A549 (cell line): ENCODE data around the gene METTL6. TPM values are rescaled to one million over a fixed set of nuclear protein-coding genes. Genes with fewer than 3 reads are reported as not detected.
"Not testable (repeated sequence)": the region's sequence is repeated elsewhere in the genome, so short reads cannot be mapped to it uniquely, and the experiment has no call there.

Experiments
- ATAC-seq, 2 experiments: fragments of 200-7000 bp in 1 of 2; fragments of >200 bp in 1 of 2; cut with Nextera tagmentation in 1 of 2; cut with Tn5 transposase in 1 of 2; 3 replicates each; pipeline versions ENCODE4 v1.8.0 to v1.9.1; 2018 to 2020; ENCODE audit warnings: mild to moderate bottlenecking in 1 of 2, moderate library complexity in 1 of 2
- CTCF ChIA-PET: fragments of 300-600 bp; sonication (Branson Sonifier 250); formaldehyde crosslinking; extraction: SDS; loops from one replicate; lab custom pipeline; 2021; ENCODE audit warnings: antibody characterized with exemption, inconsistent platforms; lab: Yijun Ruan, JAX
- POLR2A ChIA-PET: fragments of 350-600 bp; formaldehyde crosslinking; extraction: SDS; loops from one replicate; lab custom pipeline; 2021; ENCODE audit warnings: antibody characterized with exemption, inconsistent platforms; lab: Yijun Ruan, JAX
- DNase-seq, 2 experiments: peaks; one replicate each; pipeline versions ENCODE4 v3.0.0 to v3.0.0-alpha.2; 2011 to 2016; ENCODE audit warnings: low read depth in 1 of 2, low spot score in 1 of 2
- FAIRE-seq: peaks from 2 replicates; lab custom pipeline; 2011; peaks lifted over from hg19 to GRCh38; lab: Jason Lieb, UNC
- H3K27ac ChIP-seq, 2 experiments: fragments of >200 bp; sonication (Bioruptor Twin); formaldehyde crosslinking; 3 replicates each; pipeline ENCODE4 v1.5.1; 2016 to 2017
- H3K4me1 ChIP-seq: fragments of >200 bp; sonication (Bioruptor Twin); formaldehyde crosslinking; 3 replicates; pipeline ENCODE4 v1.6.1; 2016
- H3K4me2 ChIP-seq: fragments of >200 bp; sonication (Bioruptor Twin); formaldehyde crosslinking; 3 replicates; pipeline ENCODE4 v1.6.1; 2016
- H3K4me3 ChIP-seq: fragments of >200 bp; sonication (Bioruptor Twin); formaldehyde crosslinking; 3 replicates; pipeline ENCODE4 v1.5.1; 2016
- H3K9me3 ChIP-seq: fragments of >200 bp; sonication (Bioruptor Twin); formaldehyde crosslinking; 3 replicates; pipeline ENCODE4 v1.6.1; 2016
- CEBPB ChIP-seq, 2 experiments: fragments of >200 bp in 1 of 2; sonication (Bioruptor Twin) in 1 of 2; formaldehyde crosslinking in 1 of 2; IDR thresholded peaks; 2 replicates each; pipeline ENCODE4 v1.6.1; 2012 to 2016
- CHD2 ChIP-seq: fragments of 150-350 bp; IDR thresholded peaks from 2 replicates; pipeline ENCODE4 v1.6.1; 2014; ENCODE audit warnings: low read length; ENCODE audit not compliant: partially characterized antibody
- FOSB ChIP-seq: fragments of 250-450 bp; sonication (Bioruptor Pico); IDR thresholded peaks from 2 replicates; pipeline ENCODE4 v1.5.0; 2020; ENCODE audit warnings: mild to moderate bottlenecking, moderate library complexity
- FOXS1 ChIP-seq: fragments of 250-450 bp; sonication (Bioruptor Pico); IDR thresholded peaks from 2 replicates; pipeline ENCODE4 v1.5.0; 2020; ENCODE audit warnings: mild to moderate bottlenecking, moderate library complexity
- HOXA7 ChIP-seq: fragments of 250-450 bp; sonication (Bioruptor Pico); IDR thresholded peaks from 2 replicates; pipeline ENCODE4 v1.5.0; 2020; ENCODE audit warnings: mild to moderate bottlenecking, moderate library complexity
- MAZ ChIP-seq: fragments of 150-350 bp; IDR thresholded peaks from 2 replicates; pipeline ENCODE4 v1.6.1; 2014; ENCODE audit warnings: antibody characterized with exemption, low read depth, low read length, borderline replicate concordance
- NFE2L2 ChIP-seq: fragments of 150-350 bp; conservative IDR thresholded peaks from 2 replicates; pipeline ENCODE4 v1.6.1; 2014; ENCODE audit warnings: low read length
- NR3C1 ChIP-seq: fragments of >200 bp; sonication (Bioruptor Twin); formaldehyde crosslinking; IDR thresholded peaks from 3 replicates; pipeline ENCODE4 v1.6.1; 2017
- POLR2A ChIP-seq: IDR thresholded peaks from 2 replicates; pipeline ENCODE4 v1.6.1; 2012; ENCODE audit warnings: mild to moderate bottlenecking, low read length
- POLR2AphosphoS2 ChIP-seq: conservative IDR thresholded peaks from 2 replicates; pipeline ENCODE4 v1.6.1; 2012; ENCODE audit warnings: low read length, improper control_type of control experiment, inconsistent platforms
- RAD21 ChIP-seq, 2 experiments: fragments of >200 bp in 1 of 2; sonication (Bioruptor Twin) in 1 of 2; formaldehyde crosslinking in 1 of 2; IDR thresholded peaks in 1 of 2; conservative IDR thresholded peaks in 1 of 2; 2 replicates in 1 of 2; 3 replicates in 1 of 2; pipeline ENCODE4 v1.6.1; 2012 to 2018; ENCODE audit warnings: inconsistent platforms in 1 of 2
- RCOR1 ChIP-seq: fragments of 150-350 bp; IDR thresholded peaks from 2 replicates; pipeline ENCODE4 v1.6.1; 2014; ENCODE audit warnings: antibody characterized with exemption, low read length, low read depth
- TP53 ChIP-seq: fragments of 250-450 bp; sonication (Bioruptor Pico); IDR thresholded peaks from 2 replicates; pipeline ENCODE4 v1.5.0; 2021; ENCODE audit warnings: mild to moderate bottlenecking, moderate library complexity
- ZC3H11A ChIP-seq: fragments of 450-650 bp; IDR thresholded peaks from 2 replicates; pipeline ENCODE4 v1.6.1; 2014; ENCODE audit warnings: antibody characterized with exemption, mild to moderate bottlenecking
- ZFP36 ChIP-seq: fragments of 450-650 bp; IDR thresholded peaks from 2 replicates; pipeline ENCODE4 v1.6.1; 2014; ENCODE audit warnings: borderline replicate concordance; ENCODE audit not compliant: partially characterized antibody
- ZSCAN20 ChIP-seq: fragments of 250-450 bp; sonication (Bioruptor Pico); IDR thresholded peaks from 2 replicates; pipeline ENCODE4 v1.8.0; 2022; ENCODE audit warnings: mild to moderate bottlenecking, moderate library complexity
- WGBS: methylation state at CpG from one replicate; pipeline ENCODE4 v1.1.6; 2017; ENCODE audit errors: missing lambda C conversion rate; 5-methylcytosine and 5-hydroxymethylcytosine counted together
- polyA plus RNA-seq, 4 experiments: library from polyadenylated mRNA; depleted of rRNA in 3 of 4; stranded (reverse); fragments of >200 nt; fragmentation: RNase III in 1 of 4; extraction: RNeasy Plus Mini Kit Qiagen cat#74134 plus additional on column Dnase treatment in 1 of 4; gene quantifications; 2 replicates in 3 of 4; 3 replicates in 1 of 4; pipeline ENCODE4 v1.2.3, GENCODE V29; 2011 to 2017
- TF ChIP-seq, protein P1 (sequence below): fragments of >200 bp; sonication (Bioruptor Twin); formaldehyde crosslinking; IDR thresholded peaks from 2 replicates; pipeline ENCODE4 v1.6.1; 2016

The METTL6 gene
- polyA plus RNA-seq, 2 of the 4 experiments (the other 2 are of a cell fraction) = 29.6 to 42.7 TPM

DNA sequence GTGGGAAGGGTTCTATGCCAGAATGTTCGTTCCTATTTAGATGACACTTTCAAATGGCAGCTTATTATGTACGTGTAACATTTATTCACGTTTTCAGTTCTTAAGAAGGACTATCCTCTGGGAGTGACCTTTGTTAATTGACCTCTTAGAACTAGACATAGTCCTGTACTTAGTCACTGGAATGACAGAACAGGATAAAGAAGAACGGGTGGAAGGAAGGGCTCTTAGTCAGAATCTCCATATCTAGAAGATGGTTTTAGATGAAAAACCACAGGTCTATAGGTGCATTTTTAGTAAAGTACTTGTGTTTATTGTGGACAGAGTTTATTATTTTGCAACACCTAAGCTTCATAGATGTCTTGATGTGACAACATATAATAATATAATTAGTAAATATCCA, 6.5 kb downstream of the METTL6 start:
- Histone ChIP-seq H3K4me1 (no peaks in the 10 kb centered on the region; the same call in 2 of the 3 replicates), H3K4me3 (no peak overlapping the region), H3K4me2 (no peak overlapping the region), H3K9me3 (no peaks in the 10 kb centered on the region), H3K27ac (no peak overlapping the region)
- CTCF ChIA-PET = no interaction called here
- no peak for ATAC-seq
- FAIRE-seq = no peak
- POLR2A ChIA-PET = no interaction called here
- TF ChIP-seq, protein P1, sequence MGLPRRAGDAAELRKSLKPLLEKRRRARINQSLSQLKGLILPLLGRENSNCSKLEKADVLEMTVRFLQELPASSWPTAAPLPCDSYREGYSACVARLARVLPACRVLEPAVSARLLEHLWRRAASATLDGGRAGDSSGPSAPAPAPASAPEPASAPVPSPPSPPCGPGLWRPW = no peak
- TF ChIP-seq ZC3H11A = no peak
- TF ChIP-seq RAD21 (conservative IDR thresholded peaks at IDR 0.05 in 1 of 2, IDR thresholded peaks at IDR 0.05 in 1 of 2) = no peak
- TF ChIP-seq FOSB (CRISPR knock-in tag) = no peak
- TF ChIP-seq NFE2L2 = no peak
- no peak for TF ChIP-seq ZFP36
- no peak for TF ChIP-seq RCOR1
- 69% methylated on average over 4 of the region's 4 CpGs for WGBS
- no peak for DNase-seq

DNA sequence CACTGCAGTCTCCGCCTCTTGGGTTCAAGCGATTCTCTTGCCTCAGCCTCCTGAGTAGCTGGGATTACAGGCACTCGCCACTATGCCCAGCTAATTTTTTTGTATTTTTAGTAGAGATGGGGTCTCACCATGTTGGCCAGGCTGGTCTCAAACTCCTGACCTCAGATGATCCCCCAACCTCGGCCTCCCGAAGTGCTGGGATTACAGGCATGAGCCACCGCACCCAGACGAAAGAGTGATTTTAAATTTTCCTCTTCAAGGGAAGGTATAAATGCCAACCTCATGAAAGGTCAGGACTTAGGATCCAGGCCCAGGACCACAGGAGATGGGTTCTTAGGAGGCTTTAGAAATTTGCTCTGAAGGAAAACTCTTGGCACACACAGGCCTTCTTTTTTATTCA, 16.4 kb downstream of the METTL6 start:
- DNase-seq, H3K4me2 ChIP-seq, H3K4me1 ChIP-seq, H3K27ac ChIP-seq, H3K9me3 ChIP-seq, H3K4me3 ChIP-seq, FAIRE-seq, ATAC-seq, POLR2A ChIA-PET: not testable (repeated sequence)
- 94% methylated on average over 7 of the region's 7 CpGs for WGBS
- CTCF ChIA-PET = interaction anchor here (0.6 kb wide), 1 partner anchor 133 kb away, joined by 3 read pairs; no protein-coding TSS in a partner anchor

DNA sequence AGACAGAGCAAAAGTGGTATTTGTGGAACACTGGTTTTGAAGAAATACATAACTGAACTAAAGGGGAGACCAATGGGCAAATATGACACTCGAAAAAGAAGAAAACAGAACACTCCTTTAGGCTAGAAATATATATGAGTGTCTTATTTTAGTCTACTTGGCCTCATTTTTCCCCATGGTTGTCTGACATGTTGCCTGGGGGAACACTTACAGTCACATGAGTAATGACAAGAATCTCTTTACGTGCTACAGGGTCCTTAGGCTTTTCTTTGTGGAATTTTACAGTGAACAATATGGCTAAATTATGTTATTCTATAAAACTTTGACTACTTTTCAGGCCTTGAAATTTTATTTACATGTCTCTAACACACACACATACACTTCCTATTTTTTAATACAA, 17.6 kb downstream of the METTL6 start:
- POLR2A ChIA-PET = no interaction called here
- H3K9me3 ChIP-seq = no peaks in the 10 kb centered on the region
- DNase-seq (no peak), FAIRE-seq (no peak), ATAC-seq (no peak)
- CTCF ChIA-PET = interaction anchor here (8.5 kb wide), 1 partner anchor 143 kb away, joined by 175 read pairs; no protein-coding TSS in a partner anchor
- H3K27ac ChIP-seq = no peak overlapping the region
- no peak overlapping the region for H3K4me2 ChIP-seq
- no peak overlapping the region for H3K4me3 ChIP-seq
- H3K4me1 ChIP-seq = no peaks in the 10 kb centered on the region
- TF ChIP-seq POLR2A = no peak
- no peak for TF ChIP-seq NFE2L2
- TF ChIP-seq POLR2AphosphoS2 = no peak
- no peak for TF ChIP-seq CEBPB (IDR thresholded peaks at IDR 0.05)
- TF ChIP-seq, protein P1 = no peak
- TF ChIP-seq CHD2 = no peak
- TF ChIP-seq ZSCAN20 (CRISPR knock-in tag) = no peak
- TF ChIP-seq MAZ = no peak
- TF ChIP-seq RCOR1 = no peak
- no peak for TF ChIP-seq FOXS1 (CRISPR knock-in tag)
- TF ChIP-seq ZFP36 = no peak
- no peak for TF ChIP-seq TP53 (CRISPR knock-in tag)
- TF ChIP-seq HOXA7 = no peak
- 91% methylated on average over 2 of the region's 2 CpGs for WGBS

DNA sequence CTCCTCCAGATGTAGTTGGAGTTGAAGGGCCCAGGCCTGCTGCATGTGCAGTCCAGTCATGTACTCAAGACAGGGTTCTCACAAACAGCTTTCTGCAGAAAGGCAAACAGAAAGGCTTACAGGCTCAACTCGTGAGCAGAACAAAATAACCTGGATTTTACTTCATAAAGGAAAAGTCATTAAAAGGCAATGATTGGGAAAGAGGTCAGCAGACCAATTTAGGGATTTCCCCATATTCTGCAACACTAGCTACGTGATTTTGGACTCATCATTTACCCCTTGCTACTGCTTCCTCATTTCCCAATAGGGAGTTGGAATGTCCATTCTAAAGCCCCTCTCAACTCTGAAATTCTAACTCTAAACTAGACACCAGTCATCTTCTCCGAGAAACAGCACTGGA, 18.1 kb downstream of the METTL6 start:
- ChIA-PET POLR2A (no interaction called here), CTCF (interaction anchor here (8.5 kb wide), 1 partner anchor 142 kb away, joined by 175 read pairs; no protein-coding TSS in a partner anchor)
- FAIRE-seq = no peak
- ATAC-seq = no peak
- H3K4me3 ChIP-seq = no peak overlapping the region
- TF ChIP-seq NR3C1 = no peak
- H3K4me2 ChIP-seq = no peak overlapping the region
- 90% methylated on average over 3 of the region's 3 CpGs for WGBS
- H3K9me3 ChIP-seq = no peaks in the 10 kb centered on the region
- H3K27ac ChIP-seq = no peak overlapping the region
- DNase-seq = no peak
- H3K4me1 ChIP-seq = no peaks in the 10 kb centered on the region
